Karpas-422 (cell line): Measurements from ENCODE around the gene ACP4. TPM values are rescaled to one million over a fixed set of nuclear protein-coding genes. Genes with fewer than 3 reads are reported as not detected.

Experiments
- DNase-seq: peaks from one replicate; pipeline ENCODE4 v3.0.0-alpha.2; 2015
- H2AFZ ChIP-seq: fragments of 200-600 bp; sonication (generic); 2 replicates; pipeline ENCODE4 v1.6.1; 2014; ENCODE audit warnings: antibody characterized with exemption, low read length, mixed read lengths
- H3K27ac ChIP-seq: fragments of 200-600 bp; sonication (generic); 2 replicates; pipeline ENCODE4 v1.5.1; 2014; ENCODE audit warnings: mild to moderate bottlenecking, low read length, moderate library complexity
- H3K27me3 ChIP-seq: fragments of 200-600 bp; sonication (generic); 2 replicates; pipeline ENCODE4 v1.6.1; 2014; ENCODE audit warnings: low read length, mixed read lengths
- H3K36me3 ChIP-seq: fragments of 200-600 bp; sonication (generic); 2 replicates; pipeline ENCODE4 v1.6.1; 2014; ENCODE audit warnings: low read length, mixed read lengths; ENCODE audit not compliant: insufficient read depth
- H3K4me1 ChIP-seq: fragments of 200-600 bp; sonication (generic); 2 replicates; pipeline ENCODE4 v1.6.1; 2014; ENCODE audit warnings: mild to moderate bottlenecking, low read length, mixed read lengths
- H3K4me2 ChIP-seq: fragments of 200-600 bp; sonication (generic); 2 replicates; pipeline ENCODE4 v1.6.1; 2014; ENCODE audit warnings: low read length, low read depth, mild to moderate bottlenecking; ENCODE audit not compliant: poor library complexity, severe bottlenecking
- H3K4me3 ChIP-seq: fragments of 200-600 bp; sonication (generic); 2 replicates; pipeline ENCODE4 v1.5.1; 2014; ENCODE audit warnings: mild to moderate bottlenecking, antibody characterized with exemption, low read length, mixed read lengths
- H3K79me2 ChIP-seq: fragments of 200-600 bp; sonication (generic); 2 replicates; pipeline ENCODE4 v1.6.1; 2014; ENCODE audit warnings: mild to moderate bottlenecking, low read length, mixed read lengths
- H3K9ac ChIP-seq: fragments of 200-600 bp; sonication (generic); 2 replicates; pipeline ENCODE4 v1.6.0; 2014; ENCODE audit warnings: low read length
- H3K9me2 ChIP-seq: fragments of 200-600 bp; sonication (generic), shearing (Covaris generic); replicated peaks from 2 replicates; pipeline ENCODE4 v1.6.0; 2014; ENCODE audit warnings: mild to moderate bottlenecking, low read length, moderate library complexity; ENCODE audit not compliant: insufficient read depth
- H3K9me3 ChIP-seq: fragments of 300-700, 200-600 bp; sonication (generic); 2 replicates; pipeline ENCODE4 v1.6.1; 2014; ENCODE audit warnings: low read length, mixed read lengths
- H4K20me1 ChIP-seq: fragments of 200-600 bp; sonication (generic); 2 replicates; pipeline ENCODE4 v1.6.1; 2014; ENCODE audit warnings: mild to moderate bottlenecking, antibody characterized with exemption, low read length, low read depth; ENCODE audit not compliant: insufficient read depth
- total RNA-seq: library from RNA; depleted of rRNA; stranded (reverse); fragments of >200 nt; shearing (Covaris generic); gene quantifications from 2 replicates; pipeline ENCODE4 v1.2.3, GENCODE V29; 2014; ENCODE audit warnings: low replicate concordance

The ACP4 gene
- total RNA-seq, 1 experiment from 2014 or later = not detected

DNA sequence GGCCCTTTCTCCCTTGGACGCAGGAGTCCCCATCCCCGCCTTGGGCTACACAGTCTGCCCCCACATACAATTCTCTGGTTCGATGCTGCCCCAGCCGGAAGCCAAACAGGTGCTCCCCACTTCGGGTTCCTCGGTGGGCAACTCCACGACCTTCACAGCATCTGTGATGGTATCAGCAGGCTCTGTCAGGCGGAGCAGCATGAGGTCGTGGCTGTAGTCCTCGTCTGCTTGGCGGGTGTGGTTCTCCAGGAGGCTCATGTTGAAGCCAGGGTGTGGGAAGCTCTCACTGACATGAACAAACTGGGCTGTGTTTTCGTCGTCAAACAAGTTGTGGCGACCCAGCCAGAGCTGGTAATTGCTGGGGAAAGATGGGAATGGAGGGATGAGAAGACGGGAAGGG is 29.9 kb downstream of the ACP4 start:
- no peak for DNase-seq
- Histone ChIP-seq H3K9me3 (peaks cover 3% of the 10 kb centered on the region; the same call in 1 of the 2 replicates), H3K27me3 (peaks cover 1% of the 10 kb centered on the region; the same call in 1 of the 2 replicates), H3K79me2 (no peaks in the 10 kb centered on the region), H3K9me2 (no peaks in the 10 kb centered on the region), H3K36me3 (no peaks in the 10 kb centered on the region), H3K4me3 (peak overlapping the region; percentile 13; the same call in 1 of the 2 replicates), H3K27ac (no peak overlapping the region), H4K20me1 (no peaks in the 10 kb centered on the region), H3K4me2 (peak overlapping the region; percentile 47), H2AFZ (no peak overlapping the region), H3K9ac (no peak overlapping the region), H3K4me1 (peaks cover 30% of the 10 kb centered on the region)

DNA sequence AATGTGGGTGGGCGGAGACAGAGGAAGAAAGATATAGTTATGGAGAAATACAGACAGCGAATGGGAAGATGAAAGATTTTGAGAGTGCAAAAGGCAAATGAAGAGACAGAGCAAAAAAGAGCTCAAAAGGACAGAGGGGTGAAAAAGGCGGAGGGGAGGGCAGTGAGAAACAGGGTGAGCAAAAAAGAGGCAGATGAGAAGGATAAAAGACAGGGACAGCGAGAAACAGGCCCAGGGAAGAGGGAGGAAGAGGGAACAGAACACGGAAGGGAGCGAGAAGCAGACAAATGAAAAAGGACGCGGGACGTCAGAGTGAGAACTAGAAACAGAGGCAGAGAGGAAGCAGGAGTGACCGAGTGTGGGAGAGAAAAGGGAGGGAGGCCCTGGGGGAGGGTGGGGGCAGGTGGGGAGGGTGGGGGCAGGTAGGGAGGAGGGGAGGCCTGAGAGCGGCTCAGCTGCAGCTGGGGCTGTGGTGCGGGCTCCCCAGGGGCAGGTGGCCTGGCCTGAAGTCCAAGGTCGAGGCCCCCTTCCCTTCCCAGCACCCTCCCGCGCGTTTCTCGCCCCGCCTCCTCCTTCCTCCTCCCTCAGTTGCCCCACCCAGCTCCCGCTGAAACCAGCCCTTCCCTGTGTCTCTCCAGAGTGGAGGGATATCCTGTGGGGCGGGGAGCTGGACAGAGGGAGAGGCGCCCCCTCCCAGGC is 30.5 kb downstream of the ACP4 start:
- Histone ChIP-seq H4K20me1 (no peaks in the 10 kb centered on the region), H3K4me3 (peak overlapping the region; percentile 13; the same call in 1 of the 2 replicates), H3K4me1 (peaks cover 30% of the 10 kb centered on the region), H3K27ac (no peak overlapping the region), H3K79me2 (no peaks in the 10 kb centered on the region), H3K9me3 (no peaks in the 10 kb centered on the region), H3K9me2 (no peaks in the 10 kb centered on the region), H3K36me3 (no peaks in the 10 kb centered on the region), H2AFZ (no peak overlapping the region), H3K4me2 (peak overlapping the region; percentile 47), H3K27me3 (no peaks in the 10 kb centered on the region; the same call in 1 of the 2 replicates), H3K9ac (peak overlapping the region; percentile 54)
- no peak for DNase-seq

DNA sequence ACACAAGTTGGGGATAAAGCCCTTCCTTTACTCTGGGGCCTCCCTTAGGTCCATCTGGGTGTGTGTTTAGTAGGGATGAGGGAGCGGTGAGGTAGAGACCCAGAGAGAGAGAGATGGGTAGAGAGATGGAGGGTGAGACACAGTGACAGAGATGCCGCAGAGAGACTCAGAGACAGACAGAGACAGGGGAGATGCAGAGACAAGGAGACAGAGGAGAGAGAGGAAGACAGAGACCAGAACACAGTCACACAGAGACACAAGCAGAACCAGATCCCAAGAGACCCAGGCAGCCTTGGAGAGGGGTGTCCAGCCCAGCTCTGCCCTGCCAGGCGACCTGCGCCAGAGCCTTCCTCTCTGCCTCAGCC is 31.0 kb downstream of the ACP4 start:
- no peaks in the 10 kb centered on the region for H3K9me3 ChIP-seq
- no peak for DNase-seq
- H3K4me2 ChIP-seq = peak overlapping the region; percentile 9
- H3K4me1 ChIP-seq = peaks cover 30% of the 10 kb centered on the region
- no peaks in the 10 kb centered on the region for H3K9me2 ChIP-seq
- no peaks in the 10 kb centered on the region for H3K79me2 ChIP-seq
- no peaks in the 10 kb centered on the region for H3K27me3 ChIP-seq
- peak overlapping the region; percentile 6 for H3K9ac ChIP-seq
- H3K36me3 ChIP-seq = no peaks in the 10 kb centered on the region
- no peak overlapping the region for H3K27ac ChIP-seq
- no peaks in the 10 kb centered on the region for H4K20me1 ChIP-seq
- no peak overlapping the region for H2AFZ ChIP-seq
- H3K4me3 ChIP-seq = no peak overlapping the region; the same call in 1 of the 2 replicates

DNA sequence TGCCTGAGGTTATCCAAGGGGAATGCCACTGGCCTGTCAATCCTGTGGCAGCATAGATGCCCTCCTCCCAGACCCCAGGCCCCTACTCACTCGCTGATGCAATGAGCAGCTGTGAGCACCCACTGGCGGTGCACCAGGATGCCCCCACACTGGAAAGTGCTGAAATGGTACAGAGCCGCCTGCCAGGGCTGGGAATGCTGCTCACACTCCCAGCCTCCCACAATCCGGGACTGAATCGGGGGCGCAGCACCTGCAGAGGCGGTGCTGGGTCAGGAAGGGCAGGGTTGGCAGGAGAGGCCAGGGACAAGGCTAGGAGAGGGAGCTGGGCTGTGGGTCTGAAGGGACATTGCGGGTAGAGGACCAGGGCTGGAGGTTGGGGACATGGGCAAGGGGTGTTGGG is 31.4 kb downstream of the ACP4 start:
- H3K9ac ChIP-seq = no peak overlapping the region; the same call in 1 of the 2 replicates
- no peaks in the 10 kb centered on the region for H3K9me3 ChIP-seq
- H2AFZ ChIP-seq = no peak overlapping the region
- no peaks in the 10 kb centered on the region for H3K9me2 ChIP-seq
- no peaks in the 10 kb centered on the region for H3K27me3 ChIP-seq
- no peak overlapping the region for H3K4me2 ChIP-seq
- peaks cover 30% of the 10 kb centered on the region for H3K4me1 ChIP-seq
- H3K27ac ChIP-seq = no peak overlapping the region
- no peaks in the 10 kb centered on the region for H3K36me3 ChIP-seq
- no peak overlapping the region for H3K4me3 ChIP-seq
- no peaks in the 10 kb centered on the region for H4K20me1 ChIP-seq
- no peaks in the 10 kb centered on the region for H3K79me2 ChIP-seq
- DNase-seq = no peak

DNA sequence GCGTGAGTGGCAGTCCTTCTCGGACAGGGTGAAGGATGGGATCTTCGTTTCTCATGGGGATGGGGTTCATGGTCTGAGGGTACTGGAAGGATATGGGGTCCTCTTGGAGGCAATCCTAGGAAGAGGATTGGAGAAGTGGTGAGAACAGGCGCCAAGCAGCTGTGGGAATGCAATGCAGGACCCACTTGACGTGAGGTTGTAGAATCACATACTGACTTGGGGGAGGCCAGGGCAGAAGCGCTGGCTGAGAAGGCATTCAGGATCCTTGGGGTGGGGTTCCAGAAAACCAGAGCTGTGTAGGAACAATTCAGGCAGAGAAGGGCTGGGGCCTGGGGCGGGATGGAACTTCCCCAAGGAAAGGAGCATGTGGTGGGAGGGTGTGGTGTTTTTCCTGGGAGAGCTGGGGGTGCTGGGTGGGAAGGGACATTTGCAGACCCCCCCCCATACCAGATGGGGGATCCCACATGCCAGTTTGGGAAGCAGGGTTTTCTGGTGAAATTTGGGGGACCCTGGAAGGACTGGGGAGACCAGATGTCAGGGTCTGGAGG is 32.5 kb downstream of the ACP4 start:
- H3K27ac ChIP-seq = no peak overlapping the region

DNA sequence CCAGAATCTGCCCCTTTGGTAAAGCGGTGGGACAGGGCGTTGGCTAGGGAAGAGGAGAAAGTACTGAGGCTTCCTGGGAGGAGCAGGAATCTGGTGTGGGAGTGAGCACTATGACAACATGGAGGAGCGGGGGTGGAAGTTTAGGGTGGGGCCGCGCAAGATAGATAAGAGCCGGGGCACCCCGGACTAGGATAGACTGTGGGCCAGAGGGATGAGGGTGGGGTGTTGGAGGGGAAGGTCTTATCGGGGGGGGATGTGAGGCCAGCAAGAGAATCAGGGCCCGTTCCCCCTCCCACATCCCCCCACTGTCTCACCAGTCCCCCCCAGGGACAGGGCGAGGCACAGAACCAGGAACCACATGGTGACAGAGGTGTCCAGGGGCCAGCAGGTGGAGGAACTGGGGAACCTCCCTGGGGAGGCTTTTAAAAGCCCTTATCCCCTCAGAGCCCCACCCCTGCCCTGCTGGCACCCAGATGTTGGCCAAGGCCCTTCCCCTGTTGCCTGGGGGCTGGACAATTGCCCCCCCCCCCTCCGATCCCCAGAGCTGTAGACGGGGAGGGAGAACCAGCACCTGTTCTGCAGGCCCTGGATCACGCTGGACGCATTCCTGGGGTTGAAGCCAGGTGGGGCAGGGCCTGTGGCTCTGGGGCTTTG is 33.3 kb downstream of the ACP4 start, which contains the start of gene KLK1:
KLK1 (minus strand) TSS at position 399 of the 654 bp plus-strand sequence; CDS start at position 360, 39 bp downstream.
- no peak for DNase-seq
- H3K27ac ChIP-seq = no peak within 1 kb of the TSS
- no peak within 1 kb of the TSS for H3K4me2 ChIP-seq
- peaks cover 20% of the 10 kb centered on the region for H3K4me1 ChIP-seq
- H4K20me1 ChIP-seq = no peaks in the 10 kb centered on the region
- H3K9me3 ChIP-seq = no peaks in the 10 kb centered on the region
- H3K9me2 ChIP-seq = no peaks in the 10 kb centered on the region
- H3K79me2 ChIP-seq = no peaks in the 10 kb centered on the region
- no peaks in the 10 kb centered on the region for H3K36me3 ChIP-seq
- no peak within 1 kb of the TSS for H2AFZ ChIP-seq
- H3K27me3 ChIP-seq = no peaks in the 10 kb centered on the region
- no peak within 1 kb of the TSS for H3K4me3 ChIP-seq
- no peak within 1 kb of the TSS for H3K9ac ChIP-seq

More for the DNA sequence above, 32.5 kb downstream of the ACP4 start:
- Histone ChIP-seq H4K20me1 (no peaks in the 10 kb centered on the region), H2AFZ (no peak overlapping the region), H3K4me1 (peaks cover 21% of the 10 kb centered on the region), H3K9me2 (no peaks in the 10 kb centered on the region), H3K4me3 (no peak overlapping the region), H3K9ac (no peak overlapping the region), H3K4me2 (no peak overlapping the region), H3K79me2 (no peaks in the 10 kb centered on the region), H3K27me3 (no peaks in the 10 kb centered on the region), H3K9me3 (no peaks in the 10 kb centered on the region), H3K36me3 (no peaks in the 10 kb centered on the region)
- DNase-seq = no peak

DNA sequence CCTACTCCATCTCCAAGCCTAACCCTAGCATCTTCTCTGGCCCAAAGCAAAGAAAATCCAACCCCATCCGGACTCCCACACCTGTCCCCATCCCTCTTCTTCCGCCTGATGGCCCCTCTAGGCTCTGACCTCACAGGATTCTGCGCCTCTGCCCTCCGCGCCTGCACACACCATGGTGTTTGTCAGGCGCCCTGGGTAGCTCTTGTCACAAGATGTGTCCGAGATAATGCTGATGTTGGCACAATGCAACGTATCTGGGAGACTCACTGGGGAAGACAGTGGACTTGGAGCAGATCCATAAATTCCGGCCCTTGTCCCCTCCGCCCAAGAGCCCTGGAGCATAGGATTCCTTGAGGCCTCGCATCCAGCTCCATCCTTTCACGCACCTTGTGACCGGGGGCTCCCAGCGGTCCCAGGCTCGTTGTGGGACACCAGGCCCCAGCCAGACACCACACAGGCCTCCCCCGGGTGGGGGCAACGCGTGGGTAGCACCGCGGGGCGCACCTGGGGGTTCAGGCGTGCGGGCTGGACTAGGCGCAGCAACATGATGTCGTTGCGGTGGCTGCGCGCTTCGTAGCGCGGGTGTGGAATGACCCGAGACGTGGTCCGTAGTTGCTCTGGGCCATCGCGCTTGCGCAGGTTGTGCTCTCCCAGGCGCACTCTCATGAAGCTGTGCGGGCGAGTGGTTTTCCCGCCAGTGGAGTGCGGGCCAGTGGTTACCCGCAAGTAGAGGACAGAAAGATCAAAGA is 36.5 kb downstream of the ACP4 start:
- Histone ChIP-seq H3K9me2 (no peaks in the 10 kb centered on the region), H3K9ac (no peak overlapping the region), H3K4me1 (peaks cover 6% of the 10 kb centered on the region; the same call in 1 of the 2 replicates), H3K27ac (no peak overlapping the region), H3K9me3 (no peaks in the 10 kb centered on the region), H3K79me2 (no peaks in the 10 kb centered on the region), H3K36me3 (no peaks in the 10 kb centered on the region), H3K4me2 (no peak overlapping the region), H2AFZ (no peak overlapping the region), H4K20me1 (no peaks in the 10 kb centered on the region), H3K27me3 (no peaks in the 10 kb centered on the region), H3K4me3 (no peak overlapping the region)
- DNase-seq = no peak

DNA sequence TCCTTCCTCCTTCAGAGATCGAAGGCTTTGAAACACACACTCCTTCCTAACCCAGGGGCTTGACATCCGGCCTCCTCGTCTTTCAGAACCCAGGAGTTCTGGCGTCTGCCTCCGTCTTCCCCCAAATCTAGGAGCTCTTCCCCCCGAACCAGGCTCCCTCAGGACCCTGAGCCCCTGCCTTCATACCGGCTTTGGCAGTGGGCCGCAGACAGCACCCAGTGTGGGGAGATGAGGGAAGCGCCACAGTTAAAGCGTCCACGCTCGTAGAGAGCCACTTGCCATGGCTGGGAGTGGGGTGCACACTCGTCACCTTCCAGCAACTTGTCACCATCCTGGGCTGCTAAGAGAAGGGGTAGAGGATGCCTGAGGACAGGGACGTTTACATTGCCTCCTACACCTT is 37.3 kb downstream of the ACP4 start:
- no peak overlapping the region for H3K27ac ChIP-seq
- H4K20me1 ChIP-seq = no peaks in the 10 kb centered on the region
- H3K4me3 ChIP-seq = no peak overlapping the region
- H3K79me2 ChIP-seq = no peaks in the 10 kb centered on the region
- H3K9me2 ChIP-seq = no peaks in the 10 kb centered on the region
- H3K36me3 ChIP-seq = no peaks in the 10 kb centered on the region
- H2AFZ ChIP-seq = no peak overlapping the region
- no peak overlapping the region for H3K4me2 ChIP-seq
- peaks cover 6% of the 10 kb centered on the region; the same call in 1 of the 2 replicates for H3K4me1 ChIP-seq
- H3K9ac ChIP-seq = no peak overlapping the region
- H3K27me3 ChIP-seq = no peaks in the 10 kb centered on the region
- H3K9me3 ChIP-seq = no peaks in the 10 kb centered on the region
- no peak for DNase-seq
